ENCODE results near the gene NTM. TPM values are rescaled to one million over a fixed set of nuclear protein-coding genes. Genes with fewer than 3 reads are reported as not detected.
A peak's percentile ranks its signal among the peaks of the same experiment; 100 is the strongest.
"Not testable (repeated sequence)": the region's sequence is repeated elsewhere in the genome, so short reads cannot be mapped to it uniquely, and the experiment has no call there.

NTM gene
- polyA plus RNA-seq, 4 donors, result 42.8 to 51.8 (median 45.7) TPM

DNA sequence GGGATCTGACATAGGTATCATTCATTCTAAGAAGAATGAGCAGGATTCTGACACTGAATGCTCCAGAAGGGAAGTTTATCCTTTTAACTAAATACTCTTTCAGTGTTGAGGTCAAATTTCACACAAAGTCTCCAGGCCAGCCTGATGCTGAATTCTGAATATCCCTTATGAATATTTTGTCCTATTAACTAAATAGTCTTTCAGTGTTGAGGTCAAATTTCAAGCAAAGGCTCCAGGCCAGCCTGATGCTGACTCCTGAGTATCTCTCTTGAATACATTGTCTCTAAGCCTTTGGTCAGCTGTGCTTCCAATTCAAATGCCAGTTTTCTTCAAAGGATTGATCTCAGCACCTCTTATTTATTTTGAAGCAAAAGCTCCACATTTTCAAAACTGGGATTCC lies 676.8 kb downstream of the NTM start:
- DNase-seq (ENCODE audit: low read depth in 4 of 4, low spot score in 2 of 4), result no peak

GRCh38 chr11:132048040-132048439 lies 677.6 kb downstream of the NTM start:
- no peak for DNase-seq (ENCODE audit: low read depth in 4 of 4, low spot score in 2 of 4)

DNA sequence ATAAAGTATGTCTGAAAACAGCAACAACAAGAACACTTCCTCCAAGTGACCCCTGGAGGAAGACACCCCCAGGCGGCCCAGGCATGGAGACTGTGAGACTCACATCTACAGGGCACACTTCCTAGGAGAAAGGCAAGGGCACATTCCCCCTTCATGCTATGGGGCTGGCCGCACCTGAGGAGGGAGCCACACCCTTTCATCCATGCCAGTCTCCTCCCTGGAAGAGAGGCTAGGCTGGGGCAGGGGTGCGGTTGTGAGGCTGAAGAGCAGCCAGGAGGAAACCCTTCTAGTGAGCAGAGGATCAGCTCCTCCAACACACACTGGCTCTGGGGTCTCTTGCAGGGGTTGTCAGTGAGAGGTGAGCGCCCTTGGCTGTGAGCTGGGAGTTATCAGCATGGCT lies 678.8 kb downstream of the NTM start:
- no peak for DNase-seq (ENCODE audit: low read depth in 4 of 4, low spot score in 2 of 4)

GRCh38 chr11:132050049-132050448 lies 679.6 kb downstream of the NTM start:
- DNase-seq (ENCODE audit: low read depth in 4 of 4, low spot score in 2 of 4), result no peak

DNA sequence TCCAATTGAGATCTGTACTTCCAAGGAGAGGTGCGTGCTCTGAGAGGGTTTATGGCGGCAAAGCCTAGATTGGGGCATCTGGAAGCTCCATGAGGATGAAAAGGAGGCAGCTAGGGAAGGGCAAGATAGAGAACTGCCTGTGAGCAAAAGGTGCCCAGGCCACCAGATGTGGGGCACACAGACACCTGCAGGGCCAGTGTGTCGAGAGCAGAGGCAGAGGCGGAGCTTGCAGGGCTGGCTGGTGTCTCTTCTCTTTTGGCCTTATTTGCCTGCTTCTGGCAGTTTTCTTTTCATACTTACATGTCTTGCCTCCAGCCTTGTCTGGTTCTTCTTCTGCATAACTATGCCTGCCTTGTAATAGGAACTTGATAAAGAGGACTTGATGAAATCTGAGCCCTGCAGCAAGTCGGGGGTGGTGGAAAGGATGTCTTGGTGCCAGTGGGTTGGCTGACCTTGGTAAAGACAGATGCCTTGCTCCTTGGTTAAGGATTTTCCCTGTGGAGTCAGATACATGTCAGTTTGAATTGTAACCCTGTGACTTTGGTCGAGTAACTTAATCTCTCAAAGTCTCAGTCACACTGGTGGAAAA lies 680.3 kb downstream of the NTM start:
- no peak for DNase-seq (ENCODE audit: low read depth in 4 of 4, low spot score in 2 of 4)

- no peak for DNase-seq (ENCODE audit: low read depth in 4 of 4, low spot score in 2 of 4)
These were observed 681.3 kb downstream of the NTM start for GRCh38 chr11:132051704-132052103.

GRCh38 chr11:132052342-132052741 lies 681.9 kb downstream of the NTM start:
- DNase-seq (ENCODE audit: low read depth in 4 of 4, low spot score in 2 of 4), result no peak

DNA sequence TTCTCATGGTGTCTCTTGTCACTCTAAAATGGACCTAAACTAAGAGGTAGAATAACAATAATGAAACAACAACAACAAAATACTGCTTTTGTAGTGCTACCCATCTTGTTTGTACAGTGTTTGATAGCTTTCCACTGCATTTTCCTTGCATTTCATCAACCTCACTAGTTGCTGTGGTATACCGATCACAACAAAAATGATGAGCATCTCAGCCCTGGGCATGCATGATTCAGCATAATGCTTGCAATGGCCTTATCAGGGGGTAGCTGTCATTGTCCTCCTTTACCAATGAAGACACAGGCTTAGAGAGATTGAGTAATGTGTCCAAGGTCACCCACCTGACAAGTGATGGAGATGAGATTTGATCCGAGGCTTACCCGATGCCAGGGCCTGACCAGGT lies 682.5 kb downstream of the NTM start:
- DNase-seq (ENCODE audit: low read depth in 4 of 4, low spot score in 2 of 4), result no peak

DNA sequence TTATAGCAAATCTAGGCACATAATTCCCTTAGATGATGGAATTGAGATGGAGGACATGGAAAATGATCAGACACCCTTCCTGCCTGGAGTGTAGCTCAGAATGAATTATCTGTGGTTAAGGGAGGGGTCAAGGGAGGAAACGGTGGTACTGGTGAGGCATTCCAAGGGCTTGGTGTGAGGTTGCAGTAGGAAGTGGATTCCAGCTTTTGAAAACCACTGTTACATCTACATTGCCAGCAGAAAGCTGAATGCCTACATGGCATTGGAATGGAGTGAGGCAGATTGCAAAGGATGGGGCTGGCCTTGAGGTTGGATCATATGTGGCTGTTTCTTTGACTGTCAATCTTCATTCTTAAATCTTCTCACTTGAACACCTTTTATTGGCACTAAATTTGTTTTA lies 684.4 kb downstream of the NTM start:
- no peak for DNase-seq (ENCODE audit: low read depth in 4 of 4, low spot score in 2 of 4)

DNA sequence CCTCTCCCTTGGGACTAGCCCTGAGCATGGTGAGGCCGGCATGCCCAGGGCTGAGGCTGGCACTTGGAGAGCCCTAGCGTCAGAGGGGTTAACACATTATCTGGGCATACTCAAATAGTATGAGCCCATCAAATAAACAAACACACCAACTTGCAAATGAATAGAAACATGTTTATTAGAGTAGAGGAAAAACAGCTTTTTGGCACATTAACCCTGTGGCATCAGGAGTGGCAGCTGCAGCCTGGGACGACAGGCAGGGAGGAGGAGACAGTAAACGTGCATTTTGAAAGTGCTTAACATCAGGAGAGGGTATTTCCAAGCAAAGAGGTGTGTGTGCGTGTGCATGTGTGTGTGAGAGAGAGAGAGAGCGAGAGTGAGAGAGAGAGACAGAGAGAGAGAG lies 684.9 kb downstream of the NTM start:
- DNase-seq (ENCODE audit: low read depth in 4 of 4, low spot score in 2 of 4), result no peak

DNA sequence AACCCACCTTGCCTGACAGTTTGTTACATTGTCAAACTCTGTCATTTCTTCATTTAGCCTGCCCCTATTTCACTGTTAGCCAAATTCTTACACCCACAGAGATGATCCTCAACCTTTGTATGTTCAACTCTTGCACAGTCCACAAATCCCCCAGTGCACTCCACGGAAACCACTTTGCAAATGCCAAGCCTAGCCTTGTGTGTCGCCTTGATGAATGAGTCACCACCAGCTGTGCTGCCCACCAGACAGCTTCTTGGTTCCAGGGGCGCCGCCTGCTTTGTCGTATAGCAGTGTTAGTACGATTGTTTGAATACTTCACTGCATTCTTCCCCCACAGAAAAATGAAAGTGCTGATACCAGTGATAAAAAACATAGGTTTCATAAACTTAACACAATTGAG lies 686.3 kb downstream of the NTM start:
- no peak for DNase-seq (ENCODE audit: low read depth in 4 of 4, low spot score in 2 of 4)

DNA sequence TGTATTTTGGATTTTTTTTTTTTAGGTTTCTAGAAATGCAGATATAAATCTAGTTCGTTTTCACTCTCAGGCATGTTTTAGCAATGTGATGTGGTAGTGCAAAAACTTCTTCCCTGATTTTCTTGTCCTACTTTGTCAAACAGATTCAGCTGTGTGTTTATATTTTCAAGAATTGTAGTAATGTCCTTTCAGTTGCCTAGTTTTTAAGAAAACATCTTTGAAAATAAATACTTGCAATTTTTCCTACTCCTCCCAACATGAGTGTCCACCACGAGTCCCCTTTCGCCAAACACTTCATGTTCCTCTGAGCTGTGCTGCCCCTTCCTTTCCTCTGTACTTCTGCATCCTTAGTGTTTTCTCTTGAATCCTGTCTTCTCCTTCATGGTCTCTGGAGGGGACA lies 686.9 kb downstream of the NTM start:
- no peak for DNase-seq (ENCODE audit: low read depth in 4 of 4, low spot score in 2 of 4)

DNA sequence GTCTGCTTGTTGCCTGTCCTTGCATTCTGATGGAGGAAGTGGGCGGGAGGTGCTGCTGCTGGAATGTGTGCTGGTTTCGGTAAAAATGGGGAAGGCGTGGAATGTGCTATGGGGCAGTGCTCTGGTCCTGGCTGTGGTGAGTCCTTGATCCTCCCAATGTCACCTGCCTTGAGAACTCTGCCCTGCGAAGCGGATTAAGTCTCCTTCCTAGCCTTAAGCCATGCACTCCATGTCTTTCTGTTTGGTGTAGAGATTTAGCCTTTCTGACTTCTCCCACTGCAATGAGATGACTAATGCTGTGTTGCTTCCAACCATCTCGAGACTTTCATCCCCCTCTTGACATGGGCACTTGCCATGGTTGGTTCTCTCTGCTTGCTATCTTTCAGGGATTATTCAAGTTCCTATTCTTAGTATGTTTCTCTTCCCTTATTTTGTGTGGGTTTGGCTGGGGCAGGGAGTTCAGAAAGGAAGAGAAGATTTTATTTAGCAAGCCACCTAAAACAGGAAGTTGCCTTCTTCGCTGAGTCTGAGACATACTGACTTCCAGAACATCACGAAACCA lies 687.9 kb downstream of the NTM start:
- DNase-seq (ENCODE audit: low read depth in 4 of 4, low spot score in 2 of 4), result no peak

GRCh38 chr11:132060567-132060966 lies 690.2 kb downstream of the NTM start:
- DNase-seq (ENCODE audit: low read depth in 4 of 4, low spot score in 2 of 4), result no peak

DNA sequence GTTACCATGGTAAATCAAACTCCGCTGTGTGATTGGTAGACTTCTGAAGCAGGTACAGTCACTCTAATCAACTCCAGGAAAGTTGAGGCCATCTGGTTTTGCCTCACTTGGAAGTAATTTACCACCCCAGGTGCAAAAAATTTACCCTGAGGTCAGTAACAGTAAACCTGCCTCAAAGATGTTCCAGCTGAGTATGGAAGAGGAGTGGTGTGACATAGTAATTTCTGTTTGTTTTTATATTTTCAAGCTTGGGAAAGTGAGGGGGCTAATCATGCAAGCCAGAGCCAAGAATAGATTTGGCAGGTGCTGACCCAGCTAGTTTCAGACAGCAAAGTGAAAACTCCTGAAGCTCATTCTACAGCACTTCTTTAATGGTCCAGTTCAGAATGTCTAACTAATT lies 691.6 kb downstream of the NTM start:
- DNase-seq (ENCODE audit: low read depth in 4 of 4, low spot score in 2 of 4), result no peak

DNA sequence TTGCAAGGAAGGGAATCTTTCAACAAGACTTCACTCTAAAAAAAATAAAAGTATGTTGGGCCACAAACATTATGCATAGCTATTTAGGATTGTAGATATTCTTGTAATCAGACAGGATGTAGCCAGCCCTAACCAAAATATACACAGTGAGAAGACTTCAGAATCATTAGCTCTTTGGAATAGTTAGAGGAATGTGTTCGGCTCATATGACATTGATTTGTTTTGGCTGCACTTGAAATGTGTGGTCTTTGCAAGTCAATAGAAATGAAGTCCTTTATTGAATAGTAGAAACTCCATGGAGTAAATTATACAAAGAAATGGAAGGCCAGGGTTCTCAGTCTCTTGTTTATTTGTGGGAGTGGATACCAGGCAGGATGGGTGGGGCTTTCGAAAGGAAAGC lies 692.1 kb downstream of the NTM start:
- no peak for DNase-seq (ENCODE audit: low read depth in 4 of 4, low spot score in 2 of 4)

DNA sequence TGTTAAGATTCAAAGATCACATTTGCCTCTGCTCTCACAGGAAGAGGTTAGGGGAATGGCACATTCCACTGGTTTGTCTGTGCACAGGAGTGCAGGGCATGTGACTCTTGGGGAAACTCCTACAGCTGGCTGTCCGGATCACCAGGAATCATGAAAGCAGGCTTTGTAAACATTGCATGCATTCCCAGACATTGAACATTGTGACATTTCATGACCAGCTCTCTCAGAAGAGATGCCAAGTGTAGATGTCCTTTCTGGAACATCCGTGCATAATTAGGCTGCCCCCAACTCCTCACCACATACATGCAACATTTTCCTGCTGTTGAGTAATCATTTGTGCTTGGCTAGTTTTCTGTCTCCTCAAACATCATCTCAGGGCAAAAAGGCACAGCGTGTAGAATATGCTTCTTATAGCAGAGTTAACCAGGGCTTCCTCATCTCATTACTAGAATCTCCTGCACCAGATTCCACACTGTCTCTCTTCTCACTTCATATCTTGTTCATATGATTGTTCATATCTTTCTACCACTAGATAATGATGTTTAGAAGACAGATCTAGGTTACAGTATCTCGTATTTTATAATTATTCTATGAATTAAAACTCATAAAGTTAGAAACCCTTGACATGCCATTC lies 694.7 kb downstream of the NTM start:
- peak in 2 of 4 donors; percentile 54 to 59 for DNase-seq (ENCODE audit: low read depth in 4 of 4, low spot score in 2 of 4)

GRCh38 chr11:132068556-132068955 lies 698.1 kb downstream of the NTM start:
- no peak for DNase-seq (ENCODE audit: low read depth in 4 of 4, low spot score in 2 of 4)

DNA sequence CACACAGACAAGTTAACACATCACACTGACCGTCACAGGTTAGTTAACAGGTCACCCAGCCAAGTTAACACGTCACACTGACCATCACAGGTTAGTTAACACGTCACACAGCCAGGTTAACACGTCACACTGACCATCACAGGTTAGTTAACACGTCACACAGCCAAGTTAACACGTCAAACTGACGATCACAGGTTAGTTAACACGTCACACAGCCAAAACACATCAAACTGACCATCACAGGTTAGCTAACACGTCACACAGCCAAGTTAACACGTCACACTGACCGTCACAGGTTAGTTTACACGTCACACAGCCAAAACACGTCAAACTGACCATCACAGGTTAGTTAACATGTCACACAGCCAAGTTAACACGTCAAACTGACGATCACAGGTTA lies 699.2 kb downstream of the NTM start:
- not testable (repeated sequence) for DNase-seq (ENCODE audit: low read depth in 4 of 4, low spot score in 2 of 4)

- DNase-seq (ENCODE audit: low read depth in 4 of 4, low spot score in 2 of 4), result not testable (repeated sequence)
These were observed 700.5 kb downstream of the NTM start for GRCh38 chr11:132070907-132071306.

DNA sequence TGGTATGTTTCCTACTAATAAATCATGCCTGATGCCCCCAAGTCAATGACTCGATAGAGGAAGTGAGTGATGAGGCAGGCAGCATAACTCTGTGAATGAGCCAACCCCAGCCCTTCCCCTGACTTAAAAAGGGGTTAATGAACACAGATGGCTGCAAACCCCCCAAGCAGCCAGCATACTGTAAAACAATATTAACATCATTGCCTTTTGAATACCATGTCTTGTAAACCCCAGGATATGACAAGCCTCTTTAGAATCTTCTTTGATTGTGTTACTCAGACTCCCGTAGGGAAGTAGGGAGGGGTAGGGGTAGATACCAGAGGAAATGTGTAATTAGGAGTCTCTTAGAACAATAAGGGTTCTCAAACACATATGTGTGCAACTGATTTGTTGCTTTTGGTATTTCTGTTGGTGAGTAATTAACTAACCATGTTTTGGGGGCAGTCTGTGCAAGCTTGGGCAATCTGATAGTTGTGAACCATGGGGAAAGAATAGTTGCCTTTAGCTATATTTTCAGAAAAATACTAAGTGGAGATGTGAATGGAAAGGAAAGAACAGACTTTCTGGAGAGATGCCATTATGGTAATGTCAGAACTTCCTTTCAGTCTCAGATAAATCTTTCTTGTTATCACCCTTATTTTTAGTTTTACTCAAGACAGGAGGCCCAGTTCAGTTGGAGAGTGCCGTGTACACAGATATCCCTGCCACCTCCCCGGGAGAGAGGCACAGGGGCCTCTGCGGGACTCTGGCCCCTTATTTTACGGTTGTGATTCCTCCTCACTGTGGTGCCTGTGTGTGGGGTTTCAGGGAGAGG lies 701.8 kb downstream of the NTM start:
- DNase-seq (ENCODE audit: low read depth in 4 of 4, low spot score in 2 of 4), result no peak

GRCh38 chr11:132072858-132073211 lies 702.4 kb downstream of the NTM start:
- DNase-seq (ENCODE audit: low read depth in 4 of 4, low spot score in 2 of 4), result no peak

Measured in left renal cortex interstitium (tissue), 4 donors.